T-helper 1 cell treated with Interleukin-12 subunit alpha and Interleukin-12 subunit beta and Interleukin-4 antibody, amounts not matched to agents 30 ng/mL and 1 ng/mL, for 36 hours (primary cell): Measurements from ENCODE around the gene FAM53B. TPM values are rescaled to one million over a fixed set of nuclear protein-coding genes. Genes with fewer than 3 reads are reported as not detected.

Experiments used
- intact Hi-C: fragments of 100-400 bp; cut with micrococcal nuclease; formaldehyde crosslinking; loops from one replicate; pipeline ENCODE4 v1.15.1; 2024
- total RNA-seq: library from RNA; stranded (reverse); gene quantifications from 2 replicates; pipeline ENCODE4 v1.2.3, GENCODE V29; 2022

Gene FAM53B
- total RNA-seq, 1 donor from 2014 or later = 35.0 TPM

DNA sequence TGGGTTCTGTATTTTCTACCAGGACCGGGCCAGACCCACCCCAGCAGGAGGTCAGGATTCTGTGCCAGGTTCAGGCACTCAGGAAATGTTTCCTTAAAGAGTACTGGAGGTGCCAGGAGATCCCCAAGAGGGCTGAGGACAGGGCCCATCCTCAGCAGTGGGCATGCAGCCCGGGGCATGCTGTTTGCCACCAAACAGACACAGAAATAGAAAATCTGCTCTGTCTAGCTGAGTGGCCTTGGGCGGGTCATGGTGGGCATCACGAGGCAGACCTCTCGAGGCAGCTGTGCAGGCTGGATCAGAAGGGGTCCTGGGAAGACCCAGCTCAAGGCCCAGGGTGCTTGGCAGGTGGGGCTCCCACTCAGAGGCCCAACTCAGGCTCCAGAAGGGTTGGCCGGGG is 105.0 kb downstream of the FAM53B start:
- intact Hi-C loops = no loop called here

DNA sequence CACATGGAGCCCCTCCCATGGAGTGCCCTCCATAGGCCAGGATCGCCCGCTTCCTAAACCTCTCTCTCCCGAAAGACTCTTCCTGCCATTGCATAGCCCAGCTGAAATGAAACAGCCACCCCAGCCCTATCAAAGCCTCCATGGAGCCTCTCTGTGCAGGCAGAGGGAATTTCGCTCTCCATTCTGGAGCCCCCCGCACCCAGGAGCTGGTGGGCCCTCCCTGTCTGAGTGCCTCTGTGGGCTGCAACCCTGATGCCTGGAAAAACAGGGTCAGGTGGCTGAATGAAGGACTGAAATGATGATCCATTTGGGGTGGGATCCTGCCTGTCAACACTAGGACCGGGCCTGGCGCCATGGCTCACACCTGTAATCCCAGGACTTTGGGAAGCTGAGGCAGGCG is 106.4 kb downstream of the FAM53B start:
- intact Hi-C loops = no loop called here

- intact Hi-C loops = no loop called here
Measured at GRCh38 chr10:124637091-124637700, 107.0 kb downstream of the FAM53B start.

GRCh38 chr10:124636271-124636995 is 107.7 kb downstream of the FAM53B start:
- intact Hi-C loops = no loop called here

- intact Hi-C loops = loop anchor here (1.0 kb wide), 1 partner anchor 109 kb away; no protein-coding TSS in a partner anchor
Measured at GRCh38 chr10:124632566-124632965, 111.6 kb downstream of the FAM53B start.

DNA sequence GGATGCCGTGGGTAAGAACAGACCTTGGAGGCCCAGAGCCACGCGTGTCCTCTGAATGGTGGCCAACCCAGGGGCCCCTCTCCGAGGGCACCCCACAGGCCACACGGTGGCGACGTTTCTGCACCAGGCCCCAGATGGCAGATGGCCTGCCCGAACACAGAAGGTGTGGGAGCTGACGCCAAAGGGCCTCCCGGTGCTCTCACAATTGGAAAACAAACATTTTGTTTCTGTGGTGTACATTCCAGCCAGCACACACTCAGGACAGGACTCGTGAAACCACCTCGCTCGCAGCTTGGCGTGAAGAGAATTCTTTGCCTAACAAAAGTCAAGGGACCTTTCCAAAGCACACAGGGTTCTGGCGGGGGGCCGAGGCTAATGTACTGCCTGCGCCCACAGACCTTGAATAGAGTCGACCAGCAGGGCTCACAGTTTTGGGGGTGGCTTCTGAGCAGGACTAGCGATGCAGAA is 112.1 kb downstream of the FAM53B start:
- intact Hi-C loops = loop anchor here (1.0 kb wide), 1 partner anchor 109 kb away; no protein-coding TSS in a partner anchor

GRCh38 chr10:124630551-124630950 is 113.6 kb downstream of the FAM53B start:
- intact Hi-C loops = no loop called here

GRCh38 chr10:124629842-124630241 is 114.3 kb downstream of the FAM53B start:
- intact Hi-C loops = loop anchor here (5.0 kb wide), 1 partner anchor 98 kb away; no protein-coding TSS in a partner anchor

DNA sequence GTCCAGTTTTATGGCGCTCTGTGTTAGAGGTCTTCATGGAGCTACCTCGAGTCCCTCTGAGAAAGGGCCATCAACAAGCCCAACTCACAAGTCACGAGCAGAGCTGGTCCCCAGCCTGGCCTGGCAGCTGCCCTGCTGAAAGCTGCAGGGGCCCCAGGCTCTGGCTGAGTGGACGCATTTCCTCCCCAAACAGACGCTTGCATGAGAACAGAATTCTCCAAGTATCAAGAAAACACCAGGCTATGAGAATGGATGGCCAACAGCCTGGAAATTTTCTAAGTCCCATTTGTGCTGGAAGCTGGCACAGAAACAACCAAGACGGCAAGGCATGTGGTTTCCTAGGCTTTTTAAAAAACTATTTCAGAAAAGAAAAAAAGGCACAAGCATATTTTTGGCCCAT is 114.8 kb downstream of the FAM53B start:
- intact Hi-C loops = loop anchor here (5.0 kb wide), 1 partner anchor 97 kb away; no protein-coding TSS in a partner anchor

DNA sequence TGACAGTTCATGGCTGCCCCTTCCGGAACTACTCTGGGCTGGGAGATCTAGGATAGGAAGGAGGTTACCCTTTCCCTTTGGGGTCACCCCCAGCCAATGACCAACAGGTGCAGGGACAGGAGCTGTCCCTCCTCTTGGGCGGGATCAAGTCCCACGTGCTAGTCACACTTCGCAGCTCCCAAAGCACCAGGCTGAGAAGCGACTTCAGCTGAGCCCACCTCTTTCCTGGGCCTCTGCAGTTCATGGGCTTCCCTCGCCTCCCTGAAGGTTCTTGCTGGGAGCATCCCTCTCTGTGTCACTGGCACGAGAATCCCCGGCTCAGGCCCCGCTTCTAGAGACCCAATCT is 115.5 kb downstream of the FAM53B start:
- intact Hi-C loops = loop anchor here (5.0 kb wide), 1 partner anchor 96 kb away; no protein-coding TSS in a partner anchor

GRCh38 chr10:124627866-124628675 is 116.1 kb downstream of the FAM53B start:
- intact Hi-C loops = loop anchor here (1.0 to 5.0 kb wide), 3 partner anchors 90 to 113 kb away; no protein-coding TSS in a partner anchor

DNA sequence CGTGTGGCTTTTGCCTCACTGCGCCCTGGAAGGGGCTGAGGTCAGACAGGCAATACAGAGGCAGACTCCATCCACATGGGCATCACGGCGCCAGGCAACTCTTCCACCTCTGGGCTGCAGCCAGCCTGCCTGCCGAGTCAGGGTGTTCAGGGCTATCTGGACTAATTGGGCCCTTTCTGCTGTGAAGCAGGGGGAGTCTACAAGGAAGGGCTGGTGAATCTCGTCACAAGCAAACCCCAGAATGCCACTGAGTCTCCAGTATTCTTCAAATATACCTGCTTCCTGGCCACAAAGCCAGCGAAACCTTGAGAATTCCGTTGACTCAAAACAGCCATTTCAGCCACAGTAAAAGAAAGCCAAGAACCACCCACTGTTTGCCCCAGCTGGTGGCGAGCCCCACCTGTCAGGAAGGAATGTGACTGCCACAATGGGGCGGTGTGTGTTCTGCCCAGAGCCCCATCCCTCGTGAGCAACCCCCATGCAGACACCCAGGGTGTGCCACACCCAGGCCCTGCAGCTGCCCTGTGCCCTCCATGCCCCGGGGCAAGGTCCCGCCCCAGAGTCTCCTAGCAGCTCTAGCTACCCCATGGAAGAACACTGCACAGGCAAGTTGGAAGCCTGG is 117.3 kb downstream of the FAM53B start:
- intact Hi-C loops = loop anchor here (1.0 to 5.0 kb wide), 3 partner anchors 91 to 114 kb away; no protein-coding TSS in a partner anchor

DNA sequence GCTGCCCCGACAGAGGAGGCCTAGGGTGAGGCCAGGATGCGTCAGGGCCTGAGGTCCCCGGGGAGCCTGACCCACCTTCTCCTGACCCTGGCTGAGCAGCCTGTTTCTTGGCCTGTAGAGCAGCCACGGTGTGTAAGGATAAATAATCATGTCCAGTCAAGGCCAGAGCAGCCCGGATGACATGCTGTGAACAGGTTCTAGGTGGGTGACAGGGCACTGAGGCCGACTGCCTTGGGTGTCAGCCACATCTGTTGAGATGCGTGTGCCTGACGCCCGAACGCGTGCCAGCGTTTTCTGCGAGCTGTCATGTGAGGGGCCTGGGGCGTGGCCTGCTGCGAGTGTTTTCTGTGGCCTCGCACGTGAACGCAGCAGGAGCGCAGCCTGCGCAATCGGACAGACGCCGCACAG is 118.3 kb downstream of the FAM53B start:
- intact Hi-C loops = loop anchor here (5.0 kb wide), 1 partner anchor 94 kb away; no protein-coding TSS in a partner anchor

DNA sequence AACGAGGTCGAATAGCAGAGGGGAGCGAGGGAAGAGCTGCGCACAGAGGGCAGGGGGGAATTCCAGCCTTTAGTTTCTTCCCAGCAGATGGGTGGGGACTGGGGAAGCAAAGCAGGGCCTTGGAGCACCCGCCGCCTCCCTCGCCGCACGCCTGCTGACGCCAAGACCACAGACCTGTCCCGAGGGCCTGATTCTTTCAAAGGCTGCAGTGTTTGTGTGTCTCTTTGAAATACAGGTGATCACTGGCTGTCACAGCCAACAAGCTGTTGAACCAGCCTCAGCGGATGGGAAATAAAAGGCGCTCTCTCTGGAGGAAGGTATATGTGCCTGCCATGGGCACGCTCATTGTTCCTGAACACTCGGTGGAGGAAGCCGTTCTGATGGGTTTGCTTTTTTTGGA is 119.3 kb downstream of the FAM53B start:
- intact Hi-C loops = loop anchor here (5.0 kb wide), 1 partner anchor 93 kb away; no protein-coding TSS in a partner anchor

GRCh38 chr10:124624466-124624865 is 119.7 kb downstream of the FAM53B start:
- intact Hi-C loops = no loop called here

DNA sequence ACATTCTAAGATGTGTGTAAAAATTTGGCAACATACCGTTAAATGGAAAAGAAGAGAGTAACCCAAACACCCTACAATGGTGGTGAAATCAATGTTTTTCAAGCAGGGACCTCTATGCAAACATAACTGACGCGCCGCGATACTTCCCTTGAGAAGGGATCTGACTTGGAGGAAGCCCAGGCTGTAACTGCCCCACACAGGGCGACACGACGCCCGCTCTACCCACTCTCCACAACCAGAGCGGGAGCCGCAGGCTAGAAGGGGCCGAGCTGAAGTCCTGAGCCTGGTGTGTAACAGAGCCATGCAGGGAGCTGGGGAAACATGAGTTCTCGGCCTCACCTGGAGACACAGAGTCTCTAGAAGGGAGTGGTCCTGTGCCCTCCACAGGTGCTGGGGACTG is 120.2 kb downstream of the FAM53B start:
- intact Hi-C loops = no loop called here

- intact Hi-C loops = no loop called here
Measured at GRCh38 chr10:124622866-124623536, 121.2 kb downstream of the FAM53B start.

DNA sequence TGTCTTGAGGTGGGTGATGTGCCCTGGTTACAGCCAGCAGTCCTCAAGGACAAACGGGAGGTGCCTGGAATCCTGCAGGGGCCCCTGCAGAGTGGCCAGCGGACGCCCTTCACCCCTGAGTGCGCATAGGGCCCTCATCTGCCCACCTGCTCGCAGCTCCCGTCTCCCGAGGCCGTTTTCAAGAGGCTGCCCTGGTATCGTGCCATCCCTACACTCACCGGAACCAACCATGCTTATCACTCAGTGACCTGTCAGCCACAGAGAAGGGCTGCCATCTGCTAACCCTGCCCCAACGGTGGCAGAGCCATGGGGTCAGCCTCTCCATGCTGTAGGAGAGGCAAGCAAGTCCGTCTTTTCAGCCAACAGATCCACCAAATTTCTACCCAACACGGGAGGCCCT is 122.0 kb downstream of the FAM53B start:
- intact Hi-C loops = no loop called here

DNA sequence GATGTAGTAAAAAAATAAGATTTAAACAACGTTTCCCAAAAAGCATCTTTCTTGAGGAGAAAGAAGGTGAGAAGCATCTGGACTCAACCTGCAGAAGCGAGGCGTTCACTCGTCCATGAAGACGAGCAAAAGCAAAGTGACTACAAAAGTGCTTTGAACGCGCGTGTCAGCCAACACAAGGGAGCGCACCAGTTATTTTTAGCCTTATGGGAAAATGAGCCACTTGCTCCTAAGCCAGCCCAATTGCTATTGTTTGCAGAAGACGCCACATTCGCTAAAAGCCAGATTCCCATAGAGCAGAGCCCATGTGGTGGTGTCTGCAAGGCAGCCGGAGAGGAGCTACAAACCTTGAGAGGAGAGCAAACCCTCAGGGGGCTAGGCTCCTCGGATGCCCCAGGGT is 122.5 kb downstream of the FAM53B start:
- intact Hi-C loops = no loop called here

DNA sequence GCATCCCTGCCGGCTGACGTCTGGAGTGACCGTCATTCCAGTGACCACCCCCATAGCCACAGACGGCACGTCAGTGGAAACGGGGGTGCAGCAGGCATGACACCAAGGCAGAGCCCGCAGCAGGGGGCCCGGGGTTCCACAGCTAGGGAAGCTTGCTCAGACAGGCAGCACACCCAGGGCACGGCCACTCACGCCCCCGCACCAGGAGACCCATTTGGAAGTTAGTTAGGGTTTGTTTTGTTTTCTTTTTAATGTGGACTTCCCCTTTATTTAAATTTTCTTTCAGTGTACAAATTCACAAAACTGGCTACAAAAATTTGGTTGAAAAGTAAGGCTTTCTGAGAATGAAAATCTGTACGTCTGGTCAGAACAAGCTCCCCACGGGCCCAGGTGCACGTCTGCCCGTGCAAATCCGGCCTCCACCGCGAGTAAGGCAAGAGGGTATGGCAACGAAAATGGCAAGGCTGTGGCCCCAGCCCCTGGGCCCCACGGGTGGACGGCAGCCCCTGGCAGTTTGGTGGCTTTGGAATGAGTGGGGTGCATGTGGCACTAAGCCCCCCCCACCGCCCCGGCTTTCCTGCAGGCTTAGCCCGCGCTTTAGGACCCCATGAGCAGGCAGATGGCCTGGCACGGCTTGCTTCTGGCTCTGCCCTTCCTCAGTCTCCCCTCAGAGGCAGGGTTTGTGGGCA is 124.2 kb downstream of the FAM53B start:
- intact Hi-C loops = no loop called here
